Breast epithelium (tissue), 3 donors: Measurements from ENCODE around the gene RETREG1.

Experiments
- CTCF ChIP-seq, 3 donors: fragments of 450-650 bp; IDR thresholded peaks; one replicate each; pipeline ENCODE4 v1.5.1; 2016 to 2017; ENCODE audit warnings: antibody characterized with exemption in 3 of 3, mild to moderate bottlenecking in 3 of 3, moderate library complexity in 3 of 3
- POLR2A ChIP-seq: fragments of 450-650 bp; IDR thresholded peaks from one replicate; pipeline ENCODE4 v1.6.1; 2016; ENCODE audit warnings: antibody characterized with exemption, mild to moderate bottlenecking, moderate library complexity
- POLR2AphosphoS5 ChIP-seq, 3 donors: sonication (generic); formaldehyde crosslinking; IDR thresholded peaks; one replicate each; pipeline ENCODE4 v1.6.1; 2017; ENCODE audit warnings: antibody characterized with exemption in 3 of 3

GRCh38 chr5:16561660-16562059 is 55.1 kb downstream of the RETREG1 start:
- TF ChIP-seq POLR2A (no peak), CTCF (IDR thresholded peaks at IDR 0.05) (no peak), POLR2AphosphoS5 (IDR thresholded peaks at IDR 0.05) (no peak)
